Omental fat pad (tissue), 4 donors: Measurements from ENCODE around the gene GPR143. TPM values are rescaled to one million over a fixed set of nuclear protein-coding genes. Genes with fewer than 3 reads are reported as not detected.

Source experiments
- ATAC-seq: fragments of 150-250 bp; one replicate; pipeline ENCODE4 v1.9.1; 2016; ENCODE audit warnings: mild to moderate bottlenecking, moderate library complexity; ENCODE audit not compliant: low FRiP score
- DNase-seq: peaks from one replicate; pipeline ENCODE4 v3.0.0-alpha.2; 2019; ENCODE audit warnings: low spot score
- CTCF ChIP-seq, 3 donors: fragments of 450-650 bp; IDR thresholded peaks; one replicate each; pipeline ENCODE4 v1.5.1; 2016 to 2017; ENCODE audit warnings: antibody characterized with exemption in 3 of 3, mild to moderate bottlenecking in 3 of 3, moderate library complexity in 2 of 3
- total RNA-seq, 4 donors: library from RNA; depleted of rRNA; stranded (reverse); fragments of >200 nt; gene quantifications; one replicate each; pipeline ENCODE4 v1.1.0, GENCODE V29; 2016

Gene GPR143
- total RNA-seq, 4 donors from 2014 or later = 1.1 to 1.6 (median 1.2) TPM; not detected in 1

DNA sequence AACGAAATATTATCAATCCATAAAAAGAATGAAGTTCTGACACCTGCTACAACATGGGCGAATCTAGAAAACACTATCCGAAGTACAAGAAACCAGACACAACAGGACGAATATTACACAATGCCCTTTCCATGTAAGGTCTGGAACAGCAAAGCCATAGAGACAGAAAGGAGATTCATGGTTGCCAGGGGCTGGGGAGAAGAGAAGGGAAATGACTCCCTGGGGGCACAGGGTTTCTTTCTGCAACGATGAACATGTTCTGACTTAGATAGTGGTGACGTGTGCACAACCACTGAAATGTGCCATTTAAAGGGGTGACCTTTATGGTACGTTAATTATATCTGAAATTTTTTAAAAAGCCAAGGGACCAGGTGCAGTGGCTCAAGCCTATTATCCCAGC lies 28.3 kb downstream of the GPR143 start:
- ATAC-seq = no peak
- no peak for TF ChIP-seq CTCF (IDR thresholded peaks at IDR 0.05)
- DNase-seq = no peak

DNA sequence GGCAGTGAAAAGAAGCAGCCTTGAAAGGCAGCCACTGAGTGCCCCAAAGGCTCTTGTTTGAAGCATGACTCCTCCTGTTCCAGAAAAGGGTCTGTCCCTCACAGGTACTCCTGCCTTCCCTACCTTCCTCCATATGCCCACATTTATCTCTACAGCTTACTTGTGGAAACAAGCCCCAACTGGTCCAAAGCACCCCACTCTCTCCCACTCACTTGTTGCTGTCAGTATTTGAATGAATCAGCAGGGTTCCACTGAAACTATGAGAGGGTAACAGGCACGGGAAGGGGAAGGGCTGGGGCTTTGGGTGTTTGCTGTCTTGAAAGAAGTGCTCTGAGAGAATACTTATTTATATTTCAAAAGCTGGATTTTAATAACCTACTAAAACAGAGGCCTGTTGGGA lies 34.9 kb downstream of the GPR143 start:
- no peak for DNase-seq
- no peak for TF ChIP-seq CTCF (IDR thresholded peaks at IDR 0.05)
- no peak for ATAC-seq

- no peak for TF ChIP-seq CTCF (IDR thresholded peaks at IDR 0.05)
- ATAC-seq = no peak
- no peak for DNase-seq
Observed at GRCh38 chrX:9730078-9730477, 35.6 kb downstream of the GPR143 start.

DNA sequence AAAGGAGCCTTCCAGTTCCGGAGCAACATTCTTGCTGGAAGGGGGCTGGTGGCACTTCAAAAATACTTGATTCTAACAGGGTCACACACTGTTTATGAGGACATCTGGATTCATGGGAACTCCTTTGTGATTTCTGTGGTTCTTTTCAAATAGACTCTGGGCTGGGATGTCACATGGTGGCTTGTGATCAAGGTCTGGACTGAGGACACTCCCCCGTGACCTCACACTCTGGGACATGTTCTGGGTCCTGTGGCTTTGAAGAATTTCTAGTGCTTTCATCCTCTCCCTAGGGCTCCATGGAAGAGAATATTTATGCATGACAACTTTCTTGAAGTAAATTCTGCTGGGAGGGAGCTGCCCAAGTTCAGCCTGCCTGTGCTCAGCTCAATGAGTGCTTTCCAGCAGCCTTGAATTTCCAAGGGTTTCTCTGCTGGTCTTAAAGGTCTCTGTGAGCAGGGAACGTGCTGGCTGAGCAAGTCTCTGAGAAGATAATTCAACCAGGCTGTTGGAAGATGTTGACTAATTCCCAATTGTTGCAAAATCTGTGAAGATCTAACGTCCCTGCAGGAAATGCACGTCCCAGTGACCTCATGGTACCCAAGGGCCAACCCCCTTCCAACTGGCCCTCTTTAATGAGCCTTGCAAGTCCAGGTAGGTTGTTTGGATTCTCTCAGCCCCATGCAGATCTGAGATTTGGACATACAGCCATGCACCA lies 36.3 kb downstream of the GPR143 start:
- DNase-seq (no peak), ATAC-seq (no peak)
- TF ChIP-seq CTCF (IDR thresholded peaks at IDR 0.05) = no peak

- no peak for TF ChIP-seq CTCF (IDR thresholded peaks at IDR 0.05)
- ATAC-seq = no peak
- DNase-seq = no peak
Observed at GRCh38 chrX:9728261-9728660, 37.4 kb downstream of the GPR143 start.

DNA sequence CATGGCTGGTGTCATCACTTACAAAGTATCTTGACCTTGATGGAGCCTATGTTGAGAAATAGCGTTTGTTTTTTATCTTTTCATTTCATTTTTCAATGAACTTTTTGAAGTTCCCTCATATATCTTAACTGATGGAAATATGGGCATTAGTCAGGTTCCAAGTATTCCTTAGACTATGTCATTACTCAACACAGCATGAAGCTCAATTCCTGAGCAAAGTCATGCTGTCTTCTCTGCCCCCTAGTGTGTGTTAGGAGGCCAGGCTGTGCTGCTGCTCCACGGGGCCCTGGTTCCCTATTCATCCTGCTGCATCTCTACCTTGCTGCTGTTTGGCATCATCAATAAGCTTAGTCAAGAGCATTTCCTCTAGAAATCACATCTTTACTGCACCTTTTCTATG lies 40.9 kb downstream of the GPR143 start:
- DNase-seq (no peak), ATAC-seq (no peak)
- TF ChIP-seq CTCF (IDR thresholded peaks at IDR 0.05) = no peak

GRCh38 chrX:9717376-9717775 lies 48.3 kb downstream of the GPR143 start:
- ATAC-seq = no peak
- DNase-seq = no peak
- no peak for TF ChIP-seq CTCF (IDR thresholded peaks at IDR 0.05)
